Endodermal cell (in vitro differentiated cells): ENCODE measurements around the gene CAPN13. TPM values are rescaled to one million over a fixed set of nuclear protein-coding genes. Genes with fewer than 3 reads are reported as not detected.
"Not testable (repeated sequence)": the region's sequence is repeated elsewhere in the genome, so short reads cannot be mapped to it uniquely, and the experiment has no call there.

ENCODE experiments used
- DNase-seq: peaks from one replicate; pipeline ENCODE4 v3.0.0-alpha.2; 2017
- H3K27ac ChIP-seq: 2 replicates; pipeline ENCODE4 v1.5.1; 2013; ENCODE audit warnings: mild to moderate bottlenecking, low read depth, low read length, moderate library complexity
- H3K27me3 ChIP-seq: 2 replicates; pipeline ENCODE4 v1.6.1; 2013; ENCODE audit warnings: mild to moderate bottlenecking, low read length, moderate library complexity; ENCODE audit not compliant: insufficient read depth, control insufficient read depth, poor library complexity, severe bottlenecking
- H3K36me3 ChIP-seq: 2 replicates; pipeline ENCODE4 v1.7.0; 2013; ENCODE audit warnings: mild to moderate bottlenecking, low read length, moderate library complexity; ENCODE audit not compliant: control insufficient read depth, insufficient read depth
- H3K4me1 ChIP-seq: one replicate; pipeline ENCODE4 v1.7.0; 2013; ENCODE audit warnings: low read length; ENCODE audit not compliant: control insufficient read depth, insufficient read depth
- H3K4me3 ChIP-seq: 2 replicates; pipeline ENCODE4 v1.5.1; 2013; ENCODE audit warnings: mild to moderate bottlenecking, low read length, moderate library complexity
- H3K9ac ChIP-seq: 2 replicates; pipeline ENCODE4 v1.6.1; 2013; ENCODE audit warnings: mild to moderate bottlenecking, low read length, moderate library complexity; ENCODE audit not compliant: poor library complexity, severe bottlenecking; ENCODE audit errors: extremely low read depth
- H3K9me3 ChIP-seq: 2 replicates; pipeline ENCODE4 v1.6.1; 2013; ENCODE audit warnings: mild to moderate bottlenecking, low read length, moderate library complexity; ENCODE audit not compliant: control insufficient read depth
- H3K27ac Mint-ChIP-seq: 2 replicates; pipeline ENCODE4 v1.8.0; 2020; ENCODE audit warnings: mixed read lengths
- H3K27me3 Mint-ChIP-seq: 2 replicates; pipeline ENCODE4 v1.8.0; 2021; ENCODE audit warnings: mild to moderate bottlenecking, mixed read lengths; ENCODE audit not compliant: insufficient read depth
- H3K36me3 Mint-ChIP-seq: 2 replicates; pipeline ENCODE4 v1.8.0; 2020; ENCODE audit warnings: low read depth, mixed read lengths
- H3K4me1 Mint-ChIP-seq: 2 replicates; pipeline ENCODE4 v1.8.0; 2020; ENCODE audit warnings: mixed read lengths
- H3K4me3 Mint-ChIP-seq: 2 replicates; pipeline ENCODE4 v1.8.0; 2020; ENCODE audit warnings: mild to moderate bottlenecking, moderate library complexity, mixed read lengths
- H3K9me3 Mint-ChIP-seq: 2 replicates; pipeline ENCODE4 v1.8.0; 2020; ENCODE audit warnings: mild to moderate bottlenecking, mixed read lengths
- CTCF ChIP-seq: fragments of 200-600 bp; sonication (generic); conservative IDR thresholded peaks from 2 replicates; pipeline ENCODE4 v1.5.0; 2021; ENCODE audit warnings: antibody characterized with exemption, mild to moderate bottlenecking
- WGBS, 2 experiments: methylation state at CpG; one replicate each; pipeline versions ENCODE4 v1.1.5 to v1.1.7; 2013; ENCODE audit warnings: missing lambda C conversion rate in 2 of 2, mixed read lengths in 1 of 2; ENCODE audit not compliant: insufficient coverage in 1 of 2, insufficient read length in 1 of 2; 5-methylcytosine and 5-hydroxymethylcytosine counted together
- total RNA-seq, 2 donors: library from RNA; stranded (reverse); fragmentation: NEBNext Ultra II Directional in 1 of 2; extraction: Animal tissue kit (Norgen Biotek cat#: 25700) in 1 of 2; gene quantifications; 2 replicates in 1 of 2; 3 replicates in 1 of 2; pipeline ENCODE4 v1.2.1, GENCODE V29; 2021

CAPN13 gene
- total RNA-seq, 2 donors from 2014 or later, result 29.5 to 38.6 TPM

DNA sequence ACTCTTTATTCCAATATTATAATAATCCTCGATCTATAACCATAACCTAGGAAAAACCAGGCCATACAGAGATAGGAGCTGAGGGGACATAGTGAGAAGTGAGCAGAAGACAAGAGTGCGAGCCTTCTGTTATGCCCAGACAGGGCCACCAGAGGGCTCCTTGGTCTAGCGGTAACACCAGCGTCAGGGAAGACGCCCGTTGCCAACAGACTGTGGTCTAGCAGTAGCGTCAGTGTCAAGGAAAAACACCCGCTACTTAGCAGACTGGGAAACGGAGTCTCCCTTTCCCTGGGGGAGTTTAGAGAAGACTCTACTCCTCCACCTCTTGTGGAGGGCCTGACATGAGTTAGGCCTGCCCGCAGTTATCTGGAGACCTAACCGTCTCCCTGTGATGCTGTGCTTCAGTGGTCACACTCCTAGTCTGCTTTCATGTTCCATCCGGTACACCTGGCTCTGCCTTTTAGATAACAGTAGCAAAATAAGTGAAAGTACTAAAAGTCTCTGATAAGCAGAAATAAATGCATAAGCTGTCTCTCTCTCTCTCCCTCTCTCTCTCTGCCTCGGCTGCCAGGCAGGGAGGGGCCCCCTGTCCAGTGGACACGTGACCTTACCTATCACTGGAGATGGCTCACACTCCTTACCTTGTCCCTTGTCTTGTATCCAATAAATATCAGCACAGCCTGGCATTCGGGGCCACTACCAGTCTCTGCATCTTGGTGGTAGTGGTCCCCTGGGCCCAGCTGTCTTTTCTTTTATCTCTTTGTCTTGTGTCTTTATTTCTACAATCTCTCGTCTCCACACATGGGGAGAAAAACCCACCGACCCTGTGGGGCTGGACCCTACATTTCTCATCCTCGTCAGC is 109.8 kb downstream of the CAPN13 start:
- peaks cover 47% of the 10 kb centered on the region for H3K9me3 Mint-ChIP-seq
- not testable (repeated sequence) for H3K27me3 ChIP-seq, H3K27ac ChIP-seq, H3K4me3 Mint-ChIP-seq, H3K4me1 ChIP-seq, H3K27ac Mint-ChIP-seq, H3K4me1 Mint-ChIP-seq, H3K36me3 ChIP-seq, H3K36me3 Mint-ChIP-seq, H3K9ac ChIP-seq, H3K4me3 ChIP-seq
- WGBS, 2 experiments, result 92 to 94% methylated on average over 10 to 16 of the region's 18 CpGs
- peak; percentile 72 for DNase-seq
- peak; percentile 66 for TF ChIP-seq CTCF
- H3K9me3 ChIP-seq, result peaks cover 20% of the 10 kb centered on the region
- H3K27me3 Mint-ChIP-seq, result peaks cover 14% of the 10 kb centered on the region

GRCh38 chr2:30695749-30696148 is 111.5 kb downstream of the CAPN13 start:
- peaks cover 32% of the 10 kb centered on the region for H3K9me3 Mint-ChIP-seq

More at GRCh38 chr2:30695749-30696148, 111.5 kb downstream of the CAPN13 start:
- H3K4me3 ChIP-seq, result no peak overlapping the region
- peaks cover 5% of the 10 kb centered on the region for H3K9me3 ChIP-seq
- H3K9ac ChIP-seq, result no peak overlapping the region
- WGBS, 2 experiments, result 95 to 100% methylated on average over 1 to 4 of the region's 4 CpGs
- H3K4me3 Mint-ChIP-seq, result no peak overlapping the region
- H3K36me3 ChIP-seq, result no peaks in the 10 kb centered on the region
- H3K4me1 ChIP-seq, result no peaks in the 10 kb centered on the region
- H3K27me3 ChIP-seq, result peaks cover 5% of the 10 kb centered on the region
- peaks cover 2% of the 10 kb centered on the region for H3K36me3 Mint-ChIP-seq
- H3K27ac ChIP-seq, result no peak overlapping the region
- no peak for DNase-seq
- H3K27me3 Mint-ChIP-seq, result peaks cover 18% of the 10 kb centered on the region
- TF ChIP-seq CTCF, result no peak
- no peak overlapping the region for H3K27ac Mint-ChIP-seq
- H3K4me1 Mint-ChIP-seq, result peaks cover 6% of the 10 kb centered on the region
